ENCODE measurements around the gene INPP4B. TPM values are rescaled to one million over a fixed set of nuclear protein-coding genes. Genes with fewer than 3 reads are reported as not detected.

The INPP4B gene
- total RNA-seq, 1 donor from 2014 or later: 12.1 TPM

DNA sequence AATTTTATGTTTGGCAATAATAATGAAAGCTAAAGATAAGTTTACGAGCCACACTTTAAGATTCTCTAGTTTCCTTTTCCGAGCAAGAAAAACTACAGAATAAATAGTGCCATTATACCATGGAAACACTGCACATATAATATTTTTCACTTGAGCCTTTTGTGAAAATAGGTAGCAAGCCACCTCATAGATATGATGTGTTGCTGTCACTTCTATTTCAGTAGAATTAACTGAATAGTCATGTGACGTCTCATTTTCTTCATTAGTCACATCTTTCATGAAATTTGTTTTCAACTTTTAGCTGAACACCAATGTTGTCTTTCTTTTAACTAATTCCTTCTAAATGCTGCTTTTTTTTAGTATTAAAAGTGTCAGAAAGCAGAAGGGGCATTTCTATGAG lies 574.3 kb downstream of the INPP4B start:
- DNase-seq (ENCODE audit: missing footprints) (no peak), ATAC-seq (no peak)
- intact Hi-C loops (cut with DNase I): no loop called here

- no peak for DNase-seq (ENCODE audit: missing footprints)
- intact Hi-C loops (cut with DNase I): loop anchor here (10.0 kb wide), 2 partner anchors 132 to 578 kb away; partner anchors contain the start of gene INPP4B
- no peak for ATAC-seq
Measured at GRCh38 chr4:142267101-142267500, 579.0 kb downstream of the INPP4B start.

DNA sequence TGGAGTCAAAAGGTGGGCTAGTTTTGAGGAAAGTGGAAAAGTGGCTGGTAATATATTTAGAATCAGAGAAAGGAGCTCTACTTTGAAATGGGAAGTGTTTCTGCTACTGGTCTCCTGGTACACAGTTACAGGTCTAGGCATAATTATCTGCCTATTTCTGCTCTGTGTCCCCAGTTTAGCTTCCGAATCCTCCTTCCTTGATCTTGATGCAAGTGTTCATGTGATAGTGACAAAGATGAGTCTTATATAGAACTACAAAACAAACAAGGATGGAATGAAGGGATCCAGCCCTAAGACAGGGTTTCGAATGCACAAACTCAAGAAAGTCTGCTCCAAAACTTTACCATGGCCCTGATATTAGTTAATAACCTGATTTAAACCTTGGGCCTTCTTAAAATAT lies 580.2 kb downstream of the INPP4B start:
- DNase-seq (ENCODE audit: missing footprints) (no peak), ATAC-seq (no peak)
- intact Hi-C loops (cut with DNase I): loop anchor here (10.0 kb wide), 2 partner anchors 131 to 579 kb away; partner anchors contain the start of gene INPP4B

DNA sequence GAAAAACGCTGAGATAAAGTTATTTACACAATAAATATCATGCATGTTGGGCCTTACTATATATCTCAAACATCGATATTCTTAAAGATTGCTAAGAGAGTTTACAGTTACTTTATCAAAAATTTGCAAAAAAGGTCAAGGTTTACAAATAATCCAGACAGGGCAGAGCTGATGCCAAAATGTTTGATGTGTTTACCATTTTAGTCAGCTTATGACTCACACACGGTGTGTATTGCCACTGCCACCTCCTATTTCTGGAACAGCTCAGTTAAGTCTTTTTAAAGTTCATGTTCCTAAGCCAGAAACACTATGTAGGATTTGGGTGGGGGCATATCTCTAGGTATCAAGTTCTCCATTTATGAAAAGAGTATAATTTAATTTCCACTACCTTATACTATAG lies 580.6 kb downstream of the INPP4B start:
- no peak for DNase-seq (ENCODE audit: missing footprints)
- intact Hi-C loops (cut with DNase I): loop anchor here (10.0 kb wide), 2 partner anchors 131 to 579 kb away; partner anchors contain the start of gene INPP4B
- ATAC-seq: peak; percentile 73

DNA sequence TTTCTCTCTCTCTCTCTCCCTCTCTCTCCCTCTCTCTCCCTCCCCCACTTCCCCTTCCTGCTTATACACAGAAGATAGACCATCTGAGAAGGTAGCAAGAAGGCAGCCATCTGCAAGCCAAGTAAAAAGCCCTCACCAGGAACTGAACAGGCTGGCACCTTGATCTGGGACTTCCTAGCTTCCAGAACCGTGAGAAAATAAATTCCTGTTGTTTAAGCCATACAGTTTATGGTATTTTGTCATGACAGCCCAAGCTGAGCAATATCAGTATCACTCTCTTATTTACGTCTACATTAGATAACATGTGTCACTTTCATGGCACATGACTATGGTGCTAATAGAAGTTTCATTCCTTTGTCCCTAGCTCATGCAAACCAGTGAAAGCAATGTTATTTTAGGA lies 581.1 kb downstream of the INPP4B start:
- ATAC-seq: peak; percentile 64
- no peak for DNase-seq (ENCODE audit: missing footprints)
- intact Hi-C loops (cut with DNase I): loop anchor here (10.0 kb wide), 2 partner anchors 130 to 580 kb away; partner anchors contain the start of gene INPP4B

DNA sequence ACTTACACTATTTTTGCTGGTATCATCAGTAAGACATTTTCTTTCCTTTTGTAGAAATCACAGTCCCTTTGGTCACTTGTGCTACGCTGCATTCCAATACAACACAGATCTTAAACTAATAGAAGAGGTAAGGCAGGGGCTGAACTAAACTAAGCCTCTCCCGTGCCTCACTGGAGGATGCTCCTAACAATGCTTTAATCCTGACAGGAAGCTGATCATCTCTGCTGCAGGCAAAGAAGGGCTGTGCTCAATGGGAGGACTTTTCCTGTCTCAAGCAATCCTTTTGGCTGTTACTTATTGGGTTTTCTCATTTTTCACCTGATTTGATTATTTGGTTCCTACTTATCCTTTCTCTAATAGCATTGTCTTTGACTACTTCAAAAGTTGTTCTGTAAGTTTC lies 583.1 kb downstream of the INPP4B start:
- intact Hi-C loops (cut with DNase I): loop anchor here (10.0 kb wide), 2 partner anchors 128 to 582 kb away; partner anchors contain the start of gene INPP4B
- ATAC-seq (no peak), DNase-seq (ENCODE audit: missing footprints) (no peak)

DNA sequence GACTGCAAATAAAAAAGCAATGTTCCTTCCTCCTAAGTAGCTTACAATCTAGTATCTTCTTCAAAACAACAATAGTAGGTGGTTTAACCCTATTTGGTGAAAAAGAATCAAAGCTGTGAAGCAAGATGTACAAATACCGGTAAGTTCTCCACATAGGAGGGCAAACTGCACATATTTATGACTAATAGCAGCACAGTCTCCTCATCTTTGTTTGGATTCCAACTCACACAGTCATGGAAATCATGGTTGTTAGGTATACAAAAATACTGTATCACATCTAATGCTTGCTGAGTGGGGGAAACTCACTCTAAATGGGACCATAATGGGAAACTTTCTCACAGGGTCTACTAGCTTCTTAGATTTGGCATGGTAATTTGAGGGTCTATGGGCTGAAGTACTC lies 597.2 kb downstream of the INPP4B start:
- ATAC-seq (no peak), DNase-seq (ENCODE audit: missing footprints) (no peak)
- intact Hi-C loops (cut with DNase I): no loop called here

- ATAC-seq (no peak), DNase-seq (ENCODE audit: missing footprints) (no peak)
- intact Hi-C loops (cut with DNase I): no loop called here
Measured at GRCh38 chr4:142243255-142243654, 602.8 kb downstream of the INPP4B start.

- DNase-seq (ENCODE audit: missing footprints): no peak
- intact Hi-C loops (cut with DNase I): no loop called here
- no peak for ATAC-seq
Measured at GRCh38 chr4:142242156-142242555, 603.9 kb downstream of the INPP4B start.

DNA sequence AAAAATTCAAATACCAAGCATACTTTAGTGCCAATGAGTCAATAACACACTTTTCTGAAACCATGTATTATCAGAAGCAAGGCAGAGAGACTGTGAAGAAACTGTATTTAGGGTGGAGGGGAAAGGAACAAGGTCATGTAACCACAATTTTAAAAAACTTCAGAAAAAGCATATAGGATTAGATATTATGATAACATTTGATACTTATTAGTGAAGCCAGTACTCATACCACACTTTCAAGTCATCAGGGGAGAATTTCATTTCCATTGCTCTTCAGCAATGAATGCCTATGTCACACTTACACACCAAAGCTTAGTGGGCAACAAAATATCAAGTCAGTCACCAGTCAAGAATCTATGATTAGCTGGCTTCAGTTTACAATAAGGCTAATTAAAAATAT lies 607.5 kb downstream of the INPP4B start:
- intact Hi-C loops (cut with DNase I): no loop called here
- no peak for ATAC-seq
- DNase-seq (ENCODE audit: missing footprints): no peak

DNA sequence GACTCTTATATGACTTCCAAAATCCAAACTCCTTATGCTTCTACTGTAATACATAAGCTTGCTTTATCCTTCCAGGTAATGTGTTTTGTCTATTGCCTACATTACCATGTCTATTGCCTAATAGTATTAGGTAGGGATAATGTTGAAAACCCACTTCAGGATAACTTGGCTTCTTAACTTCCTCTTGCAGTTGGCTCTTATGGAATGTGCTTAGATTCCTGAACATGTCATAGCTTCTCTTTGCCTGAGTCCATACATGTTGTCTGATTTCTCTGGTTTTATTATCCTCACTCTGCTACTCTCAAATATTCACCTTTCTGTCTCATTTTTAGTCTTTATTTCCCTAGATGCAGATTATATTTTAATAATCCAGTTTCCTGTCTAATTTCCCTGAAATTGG lies 609.8 kb downstream of the INPP4B start:
- ATAC-seq (no peak), DNase-seq (ENCODE audit: missing footprints) (no peak)
- intact Hi-C loops (cut with DNase I): no loop called here

- intact Hi-C loops (cut with DNase I): no loop called here
- DNase-seq (ENCODE audit: missing footprints) (no peak), ATAC-seq (no peak)
Measured at GRCh38 chr4:142231787-142232186, 614.3 kb downstream of the INPP4B start.

GRCh38 chr4:142230991-142231390 lies 615.1 kb downstream of the INPP4B start:
- intact Hi-C loops (cut with DNase I): no loop called here
- DNase-seq (ENCODE audit: missing footprints) (no peak), ATAC-seq (no peak)

GRCh38 chr4:142226014-142226413 lies 620.1 kb downstream of the INPP4B start:
- ATAC-seq (no peak), DNase-seq (ENCODE audit: missing footprints) (no peak)
- intact Hi-C loops (cut with DNase I): no loop called here

- no peak for DNase-seq (ENCODE audit: missing footprints)
- no peak for ATAC-seq
- intact Hi-C loops (cut with DNase I): no loop called here
Measured at GRCh38 chr4:142222127-142222526, 624.0 kb downstream of the INPP4B start.

- intact Hi-C loops (cut with DNase I): no loop called here
- ATAC-seq: no peak
- no peak for DNase-seq (ENCODE audit: missing footprints)
Measured at GRCh38 chr4:142218726-142219125, 627.4 kb downstream of the INPP4B start.

- no peak for DNase-seq (ENCODE audit: missing footprints)
- intact Hi-C loops (cut with DNase I): no loop called here
- ATAC-seq: no peak
Measured at GRCh38 chr4:142211444-142211843, 634.7 kb downstream of the INPP4B start.

GRCh38 chr4:142203505-142203904 lies 642.6 kb downstream of the INPP4B start:
- ATAC-seq (no peak), DNase-seq (ENCODE audit: missing footprints) (no peak)
- intact Hi-C loops (cut with DNase I): no loop called here

- no peak for ATAC-seq
- no peak for DNase-seq (ENCODE audit: missing footprints)
- intact Hi-C loops (cut with DNase I): no loop called here
Measured at GRCh38 chr4:142202404-142203332, 643.4 kb downstream of the INPP4B start.

- DNase-seq (ENCODE audit: missing footprints) (no peak), ATAC-seq (no peak)
- intact Hi-C loops (cut with DNase I): no loop called here
Measured at GRCh38 chr4:142201041-142201440, 645.1 kb downstream of the INPP4B start.
